ENCODE results near the gene OR13J1. TPM values are rescaled to one million over a fixed set of nuclear protein-coding genes. Genes with fewer than 3 reads are reported as not detected.
A peak's percentile ranks its signal among the peaks of the same experiment; 100 is the strongest.

OR13J1 gene
- total and polyA plus RNA-seq, 4 donors, result not detected

DNA sequence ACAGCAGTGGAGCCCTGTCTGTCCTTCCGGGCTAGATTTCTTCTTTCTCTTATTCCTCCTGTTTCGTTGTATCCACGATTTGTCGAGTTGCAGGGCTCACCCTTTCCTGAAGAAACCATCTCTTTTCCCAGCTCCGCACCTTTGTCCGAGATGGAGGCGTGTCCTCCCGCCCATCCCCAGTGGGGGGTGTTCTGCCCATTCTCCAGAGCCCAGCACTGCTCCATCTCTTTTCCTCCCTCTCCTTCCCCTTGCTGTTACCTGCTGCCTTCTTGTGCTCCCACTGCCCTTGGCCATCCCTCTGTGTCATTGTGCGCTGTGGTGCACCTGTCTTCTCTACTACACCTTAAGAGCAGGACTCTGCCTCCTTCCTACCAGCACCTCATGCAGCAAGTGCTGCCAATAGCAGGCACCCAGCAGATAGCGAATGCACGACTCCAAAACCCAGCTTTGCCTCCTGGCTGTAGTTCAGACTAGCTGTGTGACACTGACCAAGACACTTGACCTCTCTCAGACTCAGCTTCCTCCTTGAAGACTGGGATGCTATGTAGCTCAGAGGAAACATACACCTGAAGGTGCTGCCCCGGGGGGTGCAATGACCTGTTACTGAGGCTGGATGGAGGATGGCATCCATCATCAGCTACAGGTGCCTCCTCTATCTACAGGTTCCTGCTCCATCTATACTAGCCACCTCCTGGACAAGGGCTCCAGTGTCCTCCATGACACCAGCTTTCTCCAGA, 8.9 kb downstream of the OR13J1 start:
- TF ChIP-seq HNF4G (IDR thresholded peaks at IDR 0.05), result no peak
- no peak for TF ChIP-seq SP1 (IDR thresholded peaks at IDR 0.05)
- TF ChIP-seq GABPA (IDR thresholded peaks at IDR 0.05 in 1 of 2, conservative IDR thresholded peaks at IDR 0.05 in 1 of 2), result no peak
- TF ChIP-seq, protein P1, sequence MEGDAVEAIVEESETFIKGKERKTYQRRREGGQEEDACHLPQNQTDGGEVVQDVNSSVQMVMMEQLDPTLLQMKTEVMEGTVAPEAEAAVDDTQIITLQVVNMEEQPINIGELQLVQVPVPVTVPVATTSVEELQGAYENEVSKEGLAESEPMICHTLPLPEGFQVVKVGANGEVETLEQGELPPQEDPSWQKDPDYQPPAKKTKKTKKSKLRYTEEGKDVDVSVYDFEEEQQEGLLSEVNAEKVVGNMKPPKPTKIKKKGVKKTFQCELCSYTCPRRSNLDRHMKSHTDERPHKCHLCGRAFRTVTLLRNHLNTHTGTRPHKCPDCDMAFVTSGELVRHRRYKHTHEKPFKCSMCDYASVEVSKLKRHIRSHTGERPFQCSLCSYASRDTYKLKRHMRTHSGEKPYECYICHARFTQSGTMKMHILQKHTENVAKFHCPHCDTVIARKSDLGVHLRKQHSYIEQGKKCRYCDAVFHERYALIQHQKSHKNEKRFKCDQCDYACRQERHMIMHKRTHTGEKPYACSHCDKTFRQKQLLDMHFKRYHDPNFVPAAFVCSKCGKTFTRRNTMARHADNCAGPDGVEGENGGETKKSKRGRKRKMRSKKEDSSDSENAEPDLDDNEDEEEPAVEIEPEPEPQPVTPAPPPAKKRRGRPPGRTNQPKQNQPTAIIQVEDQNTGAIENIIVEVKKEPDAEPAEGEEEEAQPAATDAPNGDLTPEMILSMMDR (IDR thresholded peaks at IDR 0.05; ENCODE audit: low read depth, low read length, missing input control), result no peak
- TF ChIP-seq FOXA1 (IDR thresholded peaks at IDR 0.05), result no peak
- TF ChIP-seq HNF4A (conservative IDR thresholded peaks at IDR 0.05), result no peak
- TF ChIP-seq, protein P2, sequence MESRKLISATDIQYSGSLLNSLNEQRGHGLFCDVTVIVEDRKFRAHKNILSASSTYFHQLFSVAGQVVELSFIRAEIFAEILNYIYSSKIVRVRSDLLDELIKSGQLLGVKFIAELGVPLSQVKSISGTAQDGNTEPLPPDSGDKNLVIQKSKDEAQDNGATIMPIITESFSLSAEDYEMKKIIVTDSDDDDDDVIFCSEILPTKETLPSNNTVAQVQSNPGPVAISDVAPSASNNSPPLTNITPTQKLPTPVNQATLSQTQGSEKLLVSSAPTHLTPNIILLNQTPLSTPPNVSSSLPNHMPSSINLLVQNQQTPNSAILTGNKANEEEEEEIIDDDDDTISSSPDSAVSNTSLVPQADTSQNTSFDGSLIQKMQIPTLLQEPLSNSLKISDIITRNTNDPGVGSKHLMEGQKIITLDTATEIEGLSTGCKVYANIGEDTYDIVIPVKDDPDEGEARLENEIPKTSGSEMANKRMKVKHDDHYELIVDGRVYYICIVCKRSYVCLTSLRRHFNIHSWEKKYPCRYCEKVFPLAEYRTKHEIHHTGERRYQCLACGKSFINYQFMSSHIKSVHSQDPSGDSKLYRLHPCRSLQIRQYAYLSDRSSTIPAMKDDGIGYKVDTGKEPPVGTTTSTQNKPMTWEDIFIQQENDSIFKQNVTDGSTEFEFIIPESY (IDR thresholded peaks at IDR 0.05), result no peak
- TF ChIP-seq, protein P3, sequence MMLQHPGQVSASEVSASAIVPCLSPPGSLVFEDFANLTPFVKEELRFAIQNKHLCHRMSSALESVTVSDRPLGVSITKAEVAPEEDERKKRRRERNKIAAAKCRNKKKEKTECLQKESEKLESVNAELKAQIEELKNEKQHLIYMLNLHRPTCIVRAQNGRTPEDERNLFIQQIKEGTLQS (IDR thresholded peaks at IDR 0.05), result no peak
- TF ChIP-seq JUND (IDR thresholded peaks at IDR 0.05), result no peak
- TF ChIP-seq RAD21 (IDR thresholded peaks at IDR 0.05), result no peak
- TF ChIP-seq EGR1 (IDR thresholded peaks at IDR 0.05; ENCODE audit: low read depth in 2 of 2), result no peak
- TF ChIP-seq RXRA (IDR thresholded peaks at IDR 0.05), result no peak
- no peaks in the 10 kb centered on the region for H3K4me1 ChIP-seq (ENCODE audit: control insufficient read depth in 4 of 4, insufficient read depth in 4 of 4, low read length in 3 of 4)
- no peaks in the 10 kb centered on the region for H3K9me3 ChIP-seq (ENCODE audit: control insufficient read depth in 4 of 4, low read length in 3 of 4)
- H3K27me3 ChIP-seq (ENCODE audit: control insufficient read depth in 4 of 4, insufficient read depth in 4 of 4, low read length in 3 of 4), result peaks cover 0 to 5% (median 0%) of the 10 kb centered on the region in 4 donors
- H3K36me3 ChIP-seq (ENCODE audit: control insufficient read depth in 4 of 4, insufficient read depth in 3 of 4, low read depth in 1 of 4, low read length in 3 of 4), result no peaks in the 10 kb centered on the region
- WGBS, result 60% methylated on average over 12 of the region's 12 CpGs
- no peak overlapping the region for H3K4me3 ChIP-seq (ENCODE audit: low read depth in 1 of 3, low read length in 3 of 3)
- no peak overlapping the region for H3K27ac ChIP-seq (ENCODE audit: low read depth in 1 of 2, low read length in 2 of 2)
- H3K9ac ChIP-seq (ENCODE audit: low read depth in 1 of 2, low read length in 2 of 2), result no peak overlapping the region
- DNase-seq (ENCODE audit: low spot score), result peak; percentile 29

DNA sequence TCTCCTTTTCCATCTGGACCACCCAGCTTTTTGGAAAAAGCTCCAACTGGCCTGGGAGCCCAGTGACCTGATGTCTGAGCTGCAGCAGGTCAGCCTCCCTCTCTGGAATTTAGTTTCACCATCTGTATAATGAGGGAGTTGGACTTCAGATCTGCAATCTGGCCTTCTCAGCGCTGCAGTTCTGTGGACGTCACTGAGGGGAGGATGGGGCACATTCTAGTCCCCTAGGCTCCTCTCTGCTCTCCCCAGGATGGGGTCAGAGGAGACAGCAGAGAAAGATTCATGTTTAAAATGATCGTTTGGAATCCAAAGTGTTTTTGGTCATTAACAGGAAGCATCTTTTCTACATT, 10.2 kb downstream of the OR13J1 start:
- no peak overlapping the region for H3K9ac ChIP-seq (ENCODE audit: low read depth in 1 of 2, low read length in 2 of 2)
- 40% methylated on average over 3 of the region's 3 CpGs for WGBS
- DNase-seq (ENCODE audit: low spot score), result peak; percentile 9

More for the DNA sequence above, 10.2 kb downstream of the OR13J1 start:
- no peaks in the 10 kb centered on the region for H3K36me3 ChIP-seq (ENCODE audit: control insufficient read depth in 4 of 4, insufficient read depth in 3 of 4, low read depth in 1 of 4, low read length in 3 of 4)
- no peaks in the 10 kb centered on the region for H3K4me1 ChIP-seq (ENCODE audit: control insufficient read depth in 4 of 4, insufficient read depth in 4 of 4, low read length in 3 of 4)
- no peak overlapping the region for H3K27ac ChIP-seq (ENCODE audit: low read depth in 1 of 2, low read length in 2 of 2)
- TF ChIP-seq HNF4G (IDR thresholded peaks at IDR 0.05), result no peak
- TF ChIP-seq FOXA1 (IDR thresholded peaks at IDR 0.05), result no peak
- no peak for TF ChIP-seq RAD21 (IDR thresholded peaks at IDR 0.05)
- no peak for TF ChIP-seq EGR1 (IDR thresholded peaks at IDR 0.05; ENCODE audit: low read depth in 2 of 2)
- TF ChIP-seq, protein P4, sequence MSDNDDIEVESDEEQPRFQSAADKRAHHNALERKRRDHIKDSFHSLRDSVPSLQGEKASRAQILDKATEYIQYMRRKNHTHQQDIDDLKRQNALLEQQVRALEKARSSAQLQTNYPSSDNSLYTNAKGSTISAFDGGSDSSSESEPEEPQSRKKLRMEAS (IDR thresholded peaks at IDR 0.05), result no peak
- no peak for TF ChIP-seq JUND (IDR thresholded peaks at IDR 0.05)
- no peak for TF ChIP-seq TAF1 (conservative IDR thresholded peaks at IDR 0.05)
- no peak for TF ChIP-seq HNF4A (conservative IDR thresholded peaks at IDR 0.05)
- no peak for TF ChIP-seq FOXA2 (IDR thresholded peaks at IDR 0.05)
- no peak for TF ChIP-seq GABPA (IDR thresholded peaks at IDR 0.05 in 1 of 2, conservative IDR thresholded peaks at IDR 0.05 in 1 of 2)
- TF ChIP-seq, protein P5, sequence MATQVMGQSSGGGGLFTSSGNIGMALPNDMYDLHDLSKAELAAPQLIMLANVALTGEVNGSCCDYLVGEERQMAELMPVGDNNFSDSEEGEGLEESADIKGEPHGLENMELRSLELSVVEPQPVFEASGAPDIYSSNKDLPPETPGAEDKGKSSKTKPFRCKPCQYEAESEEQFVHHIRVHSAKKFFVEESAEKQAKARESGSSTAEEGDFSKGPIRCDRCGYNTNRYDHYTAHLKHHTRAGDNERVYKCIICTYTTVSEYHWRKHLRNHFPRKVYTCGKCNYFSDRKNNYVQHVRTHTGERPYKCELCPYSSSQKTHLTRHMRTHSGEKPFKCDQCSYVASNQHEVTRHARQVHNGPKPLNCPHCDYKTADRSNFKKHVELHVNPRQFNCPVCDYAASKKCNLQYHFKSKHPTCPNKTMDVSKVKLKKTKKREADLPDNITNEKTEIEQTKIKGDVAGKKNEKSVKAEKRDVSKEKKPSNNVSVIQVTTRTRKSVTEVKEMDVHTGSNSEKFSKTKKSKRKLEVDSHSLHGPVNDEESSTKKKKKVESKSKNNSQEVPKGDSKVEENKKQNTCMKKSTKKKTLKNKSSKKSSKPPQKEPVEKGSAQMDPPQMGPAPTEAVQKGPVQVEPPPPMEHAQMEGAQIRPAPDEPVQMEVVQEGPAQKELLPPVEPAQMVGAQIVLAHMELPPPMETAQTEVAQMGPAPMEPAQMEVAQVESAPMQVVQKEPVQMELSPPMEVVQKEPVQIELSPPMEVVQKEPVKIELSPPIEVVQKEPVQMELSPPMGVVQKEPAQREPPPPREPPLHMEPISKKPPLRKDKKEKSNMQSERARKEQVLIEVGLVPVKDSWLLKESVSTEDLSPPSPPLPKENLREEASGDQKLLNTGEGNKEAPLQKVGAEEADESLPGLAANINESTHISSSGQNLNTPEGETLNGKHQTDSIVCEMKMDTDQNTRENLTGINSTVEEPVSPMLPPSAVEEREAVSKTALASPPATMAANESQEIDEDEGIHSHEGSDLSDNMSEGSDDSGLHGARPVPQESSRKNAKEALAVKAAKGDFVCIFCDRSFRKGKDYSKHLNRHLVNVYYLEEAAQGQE (IDR thresholded peaks at IDR 0.05), result no peak
- no peak for TF ChIP-seq SP1 (IDR thresholded peaks at IDR 0.05)
- TF ChIP-seq NR2F2 (IDR thresholded peaks at IDR 0.05), result no peak
- TF ChIP-seq, protein P1 (IDR thresholded peaks at IDR 0.05; ENCODE audit: low read depth, low read length, missing input control), result no peak
- TF ChIP-seq YY1 (IDR thresholded peaks at IDR 0.05), result no peak
- H3K4me3 ChIP-seq (ENCODE audit: low read depth in 1 of 3, low read length in 3 of 3), result no peak overlapping the region
- peaks cover 0 to 5% (median 0%) of the 10 kb centered on the region in 4 donors for H3K27me3 ChIP-seq (ENCODE audit: control insufficient read depth in 4 of 4, insufficient read depth in 4 of 4, low read length in 3 of 4)
- no peaks in the 10 kb centered on the region for H3K9me3 ChIP-seq (ENCODE audit: control insufficient read depth in 4 of 4, low read length in 3 of 4)
